Measurements from ENCODE around the gene ADSS2.

GRCh38 chr1:244445320-244446181, 6.2 kb downstream of the ADSS2 start:
- TF ChIP-seq CTCF (IDR thresholded peaks at IDR 0.05 in 4 of 5, conservative IDR thresholded peaks at IDR 0.05 in 1 of 5) (no peak), POLR2A (IDR thresholded peaks at IDR 0.05) (no peak)
